Measurements from ENCODE around the gene LINC01488.

LINC01488 gene

GRCh38 chr11:69463995-69464960 lies 17.2 kb upstream of the LINC01488 start:
- no peak for FAIRE-seq

DNA sequence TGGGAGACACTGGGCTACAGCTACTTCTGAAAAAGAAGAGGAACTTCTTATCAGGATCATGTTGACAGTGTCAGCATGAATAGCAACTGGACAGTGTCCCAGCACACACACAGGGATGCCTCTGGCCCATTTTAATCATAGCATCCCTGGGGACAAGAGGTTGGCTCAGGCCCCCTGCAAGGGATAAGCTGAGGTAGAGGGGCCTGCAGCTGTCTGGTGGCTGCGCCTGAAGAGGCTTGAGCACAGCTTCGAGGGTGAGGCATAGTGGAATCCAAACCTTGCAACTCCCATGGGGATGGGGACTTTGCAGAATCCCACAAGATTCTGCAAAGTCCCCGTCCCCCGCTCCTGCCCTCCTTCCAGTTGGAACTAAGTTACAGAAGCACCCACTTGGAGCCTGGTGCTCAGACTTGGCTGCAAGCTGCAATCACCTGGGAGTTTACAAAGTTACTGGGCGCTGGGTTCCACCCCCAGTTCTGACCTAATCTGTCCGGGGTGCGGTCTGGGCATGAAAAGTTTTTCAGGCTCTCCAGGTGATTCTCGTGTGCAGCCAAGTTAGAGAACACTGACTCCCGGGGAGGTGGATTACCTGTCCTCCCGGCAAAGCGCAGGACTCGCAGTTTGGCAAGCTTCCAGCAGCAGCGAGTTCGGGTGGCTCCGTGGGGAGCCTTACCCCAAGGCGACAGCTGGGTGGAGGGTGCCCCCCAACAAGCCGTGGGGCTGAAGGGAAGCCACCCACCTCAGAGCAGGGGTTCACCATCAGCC lies 16.0 kb upstream of the LINC01488 start:
- no peak for FAIRE-seq

DNA sequence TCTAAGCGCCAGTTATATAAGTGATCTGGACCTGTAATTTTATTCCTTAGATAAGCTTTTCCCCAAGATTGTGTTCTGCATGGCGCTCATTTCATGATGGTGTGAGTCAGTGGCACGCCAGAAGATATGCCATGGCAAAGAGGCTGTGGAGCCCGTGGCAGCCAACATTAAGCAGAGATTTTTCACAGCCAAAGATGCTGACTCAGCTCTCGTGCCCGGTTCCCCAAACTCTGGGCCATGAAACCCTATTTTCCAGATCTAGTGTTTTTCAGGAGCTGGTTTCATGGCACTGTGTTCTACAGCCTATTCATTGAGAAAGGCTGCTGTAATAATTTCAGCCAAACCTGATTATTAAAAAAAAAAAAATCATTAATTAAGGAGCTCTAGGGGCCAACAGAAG lies 15.4 kb upstream of the LINC01488 start:
- no peak for FAIRE-seq

- FAIRE-seq, result no peak
Observed at GRCh38 chr11:69467196-69467595, 14.3 kb upstream of the LINC01488 start.

- no peak for FAIRE-seq
Observed at GRCh38 chr11:69467646-69468045, 13.8 kb upstream of the LINC01488 start.

- FAIRE-seq, result no peak
Observed at GRCh38 chr11:69468221-69468620, 13.2 kb upstream of the LINC01488 start.

GRCh38 chr11:69468911-69469885 lies 12.3 kb upstream of the LINC01488 start:
- no peak for FAIRE-seq

DNA sequence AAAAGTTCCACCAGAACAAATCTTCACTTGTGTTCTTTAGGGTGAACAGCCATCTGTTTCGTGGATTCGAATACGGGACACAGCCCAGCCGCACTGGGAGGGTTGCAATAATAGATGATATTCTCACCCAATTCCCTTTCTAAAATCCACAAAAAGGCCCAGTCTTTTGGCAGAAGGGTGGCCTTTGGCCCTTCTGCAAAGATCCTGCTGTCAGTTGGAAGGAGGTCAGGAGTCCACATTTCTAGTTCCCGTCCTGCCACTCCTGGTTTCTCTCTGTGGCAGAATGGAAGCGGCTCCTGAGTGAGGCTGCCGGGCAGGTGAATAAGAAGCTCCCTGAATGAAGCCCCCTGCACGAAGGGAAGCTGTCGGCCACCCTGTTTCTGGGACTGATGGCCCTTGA lies 11.2 kb upstream of the LINC01488 start:
- FAIRE-seq, result no peak

GRCh38 chr11:69470793-69471728 lies 10.4 kb upstream of the LINC01488 start:
- FAIRE-seq, result no peak

- no peak for FAIRE-seq
Observed at GRCh38 chr11:69471729-69472540, 9.5 kb upstream of the LINC01488 start.

DNA sequence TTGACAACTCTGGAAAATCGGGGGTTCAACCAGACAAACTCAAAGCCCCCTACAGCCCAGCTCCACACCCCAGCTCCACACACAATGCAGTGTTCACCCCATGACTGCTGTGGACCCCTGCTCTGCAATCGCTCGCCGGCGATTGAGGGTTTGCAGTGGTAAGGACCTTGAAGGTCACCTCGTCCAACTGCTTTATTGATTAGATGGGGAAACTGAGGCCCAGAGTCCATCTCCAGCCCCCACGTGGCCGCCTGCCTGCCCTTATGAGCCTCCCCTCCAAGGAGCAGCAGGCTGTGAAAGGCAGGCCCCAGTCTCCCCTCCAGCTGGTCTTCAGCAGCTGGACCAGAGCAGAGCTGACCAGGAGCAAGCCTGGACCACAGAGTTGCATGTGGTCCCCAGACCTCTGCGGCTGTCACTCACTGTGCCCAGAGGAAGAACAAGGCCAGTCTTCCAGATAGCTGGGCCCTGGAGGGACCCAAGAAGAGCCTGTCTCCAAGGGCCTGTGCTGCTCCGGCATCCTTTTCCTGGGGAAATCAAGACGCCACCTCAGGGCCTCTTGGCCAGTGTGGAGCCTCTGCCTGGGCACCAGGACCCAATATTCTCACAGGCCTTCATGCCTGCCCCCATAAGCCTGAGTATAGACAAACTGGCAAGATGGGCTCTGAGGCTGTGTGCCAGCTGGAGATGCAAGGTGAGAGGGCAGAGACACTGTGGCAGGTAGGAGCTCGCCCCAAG lies 8.8 kb upstream of the LINC01488 start:
- FAIRE-seq, result no peak

- no peak for FAIRE-seq
Observed at GRCh38 chr11:69473276-69473845, 8.1 kb upstream of the LINC01488 start.

DNA sequence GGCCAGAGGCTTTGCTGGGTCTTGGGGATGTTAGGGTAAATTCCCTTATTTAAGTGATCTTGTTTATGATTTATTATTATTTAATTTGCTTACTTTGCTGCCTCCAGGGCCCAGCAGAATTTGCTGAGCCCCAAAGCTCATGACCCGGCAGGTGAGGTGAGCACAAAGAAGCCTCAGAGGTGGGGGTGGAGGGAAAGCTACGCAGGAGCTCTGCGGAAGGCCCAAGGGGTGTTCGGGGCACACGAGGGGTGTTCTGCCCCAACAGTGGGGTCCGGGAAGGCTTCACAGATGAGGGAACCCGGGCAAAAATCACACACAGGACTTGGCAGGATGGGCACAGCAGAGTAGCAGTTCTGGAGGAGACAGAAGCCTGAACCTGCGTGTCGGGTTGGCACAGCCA lies 6.7 kb upstream of the LINC01488 start:
- no peak for FAIRE-seq

GRCh38 chr11:69475141-69475865 lies 6.2 kb upstream of the LINC01488 start:
- FAIRE-seq, result no peak

DNA sequence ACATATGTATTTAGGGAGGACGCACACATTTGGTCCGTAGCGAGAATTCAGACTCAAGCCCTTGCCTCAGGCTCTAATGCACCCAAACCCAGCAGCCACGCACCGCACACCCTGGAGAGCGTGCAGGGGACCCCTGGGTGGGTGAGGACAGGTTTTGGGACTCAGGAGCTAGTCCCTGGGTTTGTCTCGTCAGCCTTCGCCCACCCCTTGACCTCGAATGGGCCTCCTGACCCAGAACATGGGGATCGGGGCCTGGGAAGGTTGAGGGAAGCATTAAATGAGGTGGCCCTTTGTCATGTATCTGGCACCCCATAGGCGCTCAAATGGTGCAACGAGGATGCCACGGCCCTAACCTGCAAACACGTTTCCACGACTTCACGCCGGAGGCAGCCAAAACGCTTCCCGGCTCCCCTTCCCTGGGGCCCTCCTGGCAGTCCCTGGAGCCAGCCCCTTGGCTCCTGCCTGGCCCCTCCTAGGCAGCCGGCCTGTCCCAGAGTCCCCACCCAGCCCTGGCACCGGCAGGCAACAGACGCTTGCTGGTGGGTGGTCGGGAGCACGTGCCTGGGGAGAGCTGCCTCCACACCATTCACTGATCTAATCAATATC lies 5.5 kb upstream of the LINC01488 start:
- no peak for FAIRE-seq

GRCh38 chr11:69476509-69476961 lies 4.9 kb upstream of the LINC01488 start:
- FAIRE-seq, result no peak

DNA sequence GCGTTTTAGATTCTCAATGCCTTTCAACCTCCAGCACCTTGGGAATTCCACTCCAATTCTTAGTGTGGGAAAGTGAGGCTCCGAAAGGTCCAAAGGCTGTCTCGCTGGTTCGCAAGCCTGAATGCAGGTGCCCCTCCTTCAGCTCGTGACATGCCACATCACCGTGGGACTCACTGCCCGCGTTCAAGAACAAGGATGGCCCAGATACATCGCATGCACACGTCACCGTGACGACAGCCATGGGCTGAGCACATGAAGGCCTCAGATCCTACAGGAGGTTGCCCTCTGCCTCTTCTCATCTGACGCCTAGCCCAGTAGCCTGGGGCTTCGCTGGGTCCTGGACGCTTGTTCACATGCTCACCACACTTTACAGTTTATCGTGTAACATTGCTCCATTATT lies 4.4 kb upstream of the LINC01488 start:
- FAIRE-seq, result no peak
